Right atrium auricular region (tissue), 2 donors: Measurements from ENCODE around the gene F2. TPM values are rescaled to one million over a fixed set of nuclear protein-coding genes. Genes with fewer than 3 reads are reported as not detected.

ENCODE experiments used
- DNase-seq: peaks from one replicate; pipeline ENCODE4 v3.0.0-alpha.2; 2019; ENCODE audit warnings: low spot score
- H3K27ac ChIP-seq, 2 donors: fragments of 200-600 bp; sonication (generic); 1 replicate in 1 of 2; 2 replicates in 1 of 2; pipeline ENCODE4 v1.5.1; 2016 to 2019
- H3K27me3 ChIP-seq, 2 donors: fragments of 200-600 bp; sonication (generic); one replicate each; pipeline versions ENCODE4 v1.5.1 to v1.6.0; 2017 to 2019
- H3K36me3 ChIP-seq: fragments of 200-600 bp; sonication (generic); one replicate; pipeline ENCODE4 v1.5.1; 2016
- H3K4me1 ChIP-seq, 2 donors: fragments of 200-600 bp; sonication (generic); one replicate each; pipeline versions ENCODE4 v1.5.1 to v1.6.0; 2017 to 2019
- H3K4me3 ChIP-seq, 2 donors: fragments of 200-600 bp; sonication (generic); 1 replicate in 1 of 2; 2 replicates in 1 of 2; pipeline ENCODE4 v1.5.1; 2017 to 2019; ENCODE audit warnings: mild to moderate bottlenecking in 1 of 2, moderate library complexity in 1 of 2
- H3K9me3 ChIP-seq, 2 donors: fragments of 200-600 bp; sonication (generic); one replicate each; pipeline ENCODE4 v1.5.1; 2019
- CTCF ChIP-seq, 2 donors: fragments of 200-600 bp; sonication (generic); IDR thresholded peaks; one replicate each; pipeline ENCODE4 v1.5.1; 2019; ENCODE audit warnings: antibody characterized with exemption in 2 of 2
- total RNA-seq, 2 donors: library from RNA; depleted of rRNA; stranded (reverse); fragments of >200 nt; gene quantifications; one replicate each; pipeline ENCODE4 v1.1.0, GENCODE V29; 2016

The F2 gene
- total RNA-seq, 2 donors from 2014 or later, result not detected

- Histone ChIP-seq H3K4me3 (no peak overlapping the region), H3K27ac (no peak overlapping the region), H3K36me3 (peaks cover 86% of the 10 kb centered on the region), H3K4me1 (no peaks in the 10 kb centered on the region), H3K27me3 (no peaks in the 10 kb centered on the region), H3K9me3 (no peaks in the 10 kb centered on the region)
- no peak for TF ChIP-seq CTCF (IDR thresholded peaks at IDR 0.05)
- no peak for DNase-seq
Observed at GRCh38 chr11:46760429-46761128, 41.6 kb downstream of the F2 start.

GRCh38 chr11:46761807-46762206 lies 42.8 kb downstream of the F2 start:
- DNase-seq, result no peak
- no peak for TF ChIP-seq CTCF (IDR thresholded peaks at IDR 0.05)
- no peak overlapping the region for H3K4me3 ChIP-seq
- H3K27ac ChIP-seq, result no peak overlapping the region
- no peaks in the 10 kb centered on the region for H3K4me1 ChIP-seq
- H3K9me3 ChIP-seq, result no peaks in the 10 kb centered on the region
- H3K27me3 ChIP-seq, result no peaks in the 10 kb centered on the region
- peaks cover 77% of the 10 kb centered on the region for H3K36me3 ChIP-seq

- Histone ChIP-seq H3K27ac (no peak overlapping the region), H3K9me3 (no peaks in the 10 kb centered on the region), H3K27me3 (no peaks in the 10 kb centered on the region), H3K4me1 (no peaks in the 10 kb centered on the region), H3K4me3 (no peak overlapping the region), H3K36me3 (peaks cover 78% of the 10 kb centered on the region)
- no peak for TF ChIP-seq CTCF (IDR thresholded peaks at IDR 0.05)
- no peak for DNase-seq
Observed at GRCh38 chr11:46762248-46762647, 43.2 kb downstream of the F2 start.

- Histone ChIP-seq H3K9me3 (no peaks in the 10 kb centered on the region), H3K27ac (no peak overlapping the region), H3K36me3 (peaks cover 71% of the 10 kb centered on the region), H3K4me3 (no peak overlapping the region), H3K27me3 (no peaks in the 10 kb centered on the region), H3K4me1 (no peaks in the 10 kb centered on the region)
- no peak for TF ChIP-seq CTCF (IDR thresholded peaks at IDR 0.05)
- no peak for DNase-seq
Observed at GRCh38 chr11:46766656-46767055, 47.6 kb downstream of the F2 start.

GRCh38 chr11:46769636-46770221 lies 50.7 kb downstream of the F2 start:
- no peak for TF ChIP-seq CTCF (IDR thresholded peaks at IDR 0.05)
- H3K4me1 ChIP-seq, result no peaks in the 10 kb centered on the region
- no peaks in the 10 kb centered on the region for H3K9me3 ChIP-seq
- no peak for DNase-seq
- peaks cover 63% of the 10 kb centered on the region for H3K36me3 ChIP-seq
- no peaks in the 10 kb centered on the region for H3K27me3 ChIP-seq
- no peak overlapping the region for H3K4me3 ChIP-seq
- no peak overlapping the region for H3K27ac ChIP-seq

- no peak overlapping the region for H3K4me3 ChIP-seq
- no peak for DNase-seq
- no peaks in the 10 kb centered on the region for H3K27me3 ChIP-seq
- no peak for TF ChIP-seq CTCF (IDR thresholded peaks at IDR 0.05)
- no peak overlapping the region for H3K27ac ChIP-seq
- H3K9me3 ChIP-seq, result no peaks in the 10 kb centered on the region
- H3K4me1 ChIP-seq, result no peaks in the 10 kb centered on the region
- peaks cover 70% of the 10 kb centered on the region for H3K36me3 ChIP-seq
Observed at GRCh38 chr11:46776878-46777277, 57.9 kb downstream of the F2 start.
